ENCODE measurements around the gene GMEB1.

- TF ChIP-seq CTCF (IDR thresholded peaks at IDR 0.05) (no peak), CHD4 (IDR thresholded peaks at IDR 0.05; ENCODE audit: borderline replicate concordance) (no peak), NR3C1 (IDR thresholded peaks at IDR 0.05) (no peak), EP300 (IDR thresholded peaks at IDR 0.05) (no peak), RAD21 (conservative IDR thresholded peaks at IDR 0.05 in 1 of 2, IDR thresholded peaks at IDR 0.05 in 1 of 2) (no peak), ESRRA (IDR thresholded peaks at IDR 0.05; ENCODE audit: borderline replicate concordance, low read length) (no peak), POLR2A (IDR thresholded peaks at IDR 0.05; ENCODE audit: low read length) (no peak), NFE2L2 (conservative IDR thresholded peaks at IDR 0.05; ENCODE audit: low read length) (no peak), RFX5 (IDR thresholded peaks at IDR 0.05) (no peak), SREBF2 (IDR thresholded peaks at IDR 0.05) (no peak), SMC3 (IDR thresholded peaks at IDR 0.05) (no peak), RARB (CRISPR knock-in tag; IDR thresholded peaks at IDR 0.05) (no peak)
- TF ChIP-seq, protein P1, sequence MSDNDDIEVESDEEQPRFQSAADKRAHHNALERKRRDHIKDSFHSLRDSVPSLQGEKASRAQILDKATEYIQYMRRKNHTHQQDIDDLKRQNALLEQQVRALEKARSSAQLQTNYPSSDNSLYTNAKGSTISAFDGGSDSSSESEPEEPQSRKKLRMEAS (IDR thresholded peaks at IDR 0.05): no peak
Observed at GRCh38 chr1:28737307-28738132, 68.9 kb downstream of the GMEB1 start.

All from A549 (cell line).